Measurements from ENCODE around the gene GTSE1. TPM values are rescaled to one million over a fixed set of nuclear protein-coding genes. Genes with fewer than 3 reads are reported as not detected.
A peak's percentile ranks its signal among the peaks of the same experiment; 100 is the strongest.

The GTSE1 gene
- total and polyA plus RNA-seq, 2 of the 13 experiments (the other 11 are each of a cell fraction or from before 2014, with no cell fraction given): 10.7 to 13.5 TPM

GRCh38 chr22:46251816-46252380 lies 44.8 kb upstream of the GTSE1 start (continued):
- no peak for TF ChIP-seq ZBTB33 (CRISPR knock-in tag; IDR thresholded peaks at IDR 0.05)
- TF ChIP-seq TFAP4 (IDR thresholded peaks at IDR 0.05; ENCODE audit: borderline replicate concordance, low read depth): no peak
- TF ChIP-seq SMAD3 (CRISPR knock-in tag; IDR thresholded peaks at IDR 0.05): no peak
- TF ChIP-seq ZNF562 (CRISPR knock-in tag; IDR thresholded peaks at IDR 0.05; ENCODE audit: borderline replicate concordance): no peak

DNA sequence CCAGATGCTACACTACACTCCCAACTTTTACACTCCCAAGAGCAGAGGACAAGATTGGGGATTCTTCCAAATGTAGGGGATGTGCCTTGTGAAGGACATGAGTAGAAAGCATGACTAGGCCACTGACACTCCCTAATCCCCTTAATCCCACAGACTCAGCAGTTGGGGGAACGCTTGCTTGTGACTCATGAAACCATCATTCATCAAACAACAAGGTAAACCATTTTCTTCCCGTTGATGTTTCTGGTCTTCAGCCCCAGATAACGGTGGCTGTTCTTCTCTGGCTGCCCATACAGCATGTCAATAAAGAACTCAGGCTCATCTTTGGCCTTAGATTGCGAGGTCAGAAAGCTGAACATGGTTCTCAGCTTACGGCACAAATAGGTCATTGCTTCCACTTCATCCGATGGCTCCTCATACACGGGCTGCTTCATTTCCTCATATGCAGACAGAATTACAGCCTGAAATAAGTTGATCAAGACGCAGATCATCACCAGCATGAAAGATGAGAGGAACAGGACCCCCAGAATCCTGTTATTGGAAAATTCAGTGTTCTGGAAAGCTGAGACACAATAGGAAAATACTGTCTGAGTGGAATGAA lies 40.2 kb upstream of the GTSE1 start:
- Histone ChIP-seq H3K4me2 (ENCODE audit: low read depth, low read length) (0 out of 2 replicates have a peak overlapping the region, but pooled peaks have one; percentile 8), H3K4me1 (ENCODE audit: insufficient read depth, low read length) (peaks cover 43% of the 10 kb centered on the region), H3K9me3 (ENCODE audit: low read length) (no peaks in the 10 kb centered on the region), H3K36me3 (replicated peaks in 1 of 2; ENCODE audit: control insufficient read depth in 1 of 2, insufficient read depth in 2 of 2, low read length in 2 of 2) (no peaks in the 10 kb centered on the region), H3K27me3 (ENCODE audit: control insufficient read depth in 1 of 2, insufficient read depth in 2 of 2, low read length in 2 of 2) (no peaks in the 10 kb centered on the region), H2AFZ (ENCODE audit: low read length) (no peak overlapping the region), H3K9ac (ENCODE audit: insufficient read depth, low read depth, low read length) (no peak overlapping the region), H4K20me1 (ENCODE audit: insufficient read depth, low read length) (no peaks in the 10 kb centered on the region), H3K79me2 (ENCODE audit: insufficient read depth, low read length) (peaks cover under 1% of the 10 kb centered on the region), H3K27ac (ENCODE audit: extremely low read length, insufficient read depth, low read length) (no peak overlapping the region), H3K4me3 (replicated peaks in 1 of 3; ENCODE audit: insufficient read depth in 1 of 3, low read depth in 2 of 3, low read length in 3 of 3) (no peak overlapping the region)
- 32% methylated on average over 8 of the region's 8 CpGs for WGBS (ENCODE audit: low lambda C conversion rate)
- intact Hi-C loops (cut with micrococcal nuclease; ENCODE audit: unreplicated experiment): no loop called here
- FAIRE-seq (peak; percentile 26), ATAC-seq (peak; percentile 38; the same call in 2 of the 3 replicates), DNase-seq (ENCODE audit: low spot score) (peak; percentile 10)
- in situ Hi-C loops (cut with HindIII; ENCODE audit: extremely low pct_ligation_motif_present, low pct_unique_long_range_greater_than_20kb): no loop called here
- ChIA-PET POLR2A (interaction anchor here (2.2 kb wide), 1 partner anchor 11 kb away, joined by 12 read pairs; the partner anchor contains the start of gene TTC38), CTCF (ENCODE audit: low intra/inter-chr PET ratio, low total read pairs) (no interaction called here)
- no TSS peak for BruUV-seq (replicated peaks)
- TF ChIP-seq MAFF (IDR thresholded peaks at IDR 0.05; ENCODE audit: low read depth, low read length) (0 out of 2 replicates have a peak, but pooled peaks have one; percentile 34), ZNF414 (CRISPR knock-in tag; IDR thresholded peaks at IDR 0.05) (no peak), LCORL (IDR thresholded peaks at IDR 0.05) (no peak), LCORL (CRISPR knock-in tag; IDR thresholded peaks at IDR 0.05) (no peak), FOXA1 (IDR thresholded peaks at IDR 0.05) (no peak), FOXA1 (CRISPR knock-in tag; IDR thresholded peaks at IDR 0.05) (0 out of 2 replicates have a peak, but pooled peaks have one; percentile 23), RARA (CRISPR knock-in tag; IDR thresholded peaks at IDR 0.05) (peak; percentile 22; the same call in 1 of the 2 replicates), STAG1 (CRISPR knock-in tag; IDR thresholded peaks at IDR 0.05) (no peak), FOSL2 (CRISPR knock-in tag; IDR thresholded peaks at IDR 0.05) (peak; percentile 39; the same call in 1 of the 2 replicates), ZNF510 (CRISPR knock-in tag; IDR thresholded peaks at IDR 0.05; ENCODE audit: low read depth) (no peak), FOXA3 (CRISPR knock-in tag; IDR thresholded peaks at IDR 0.05) (peak; percentile 51)

Measured in HepG2 (cell line).